Inflammatory macrophage treated with lipopolysaccharide for 1 hour (primary cell): Measurements from ENCODE around the gene FAM83G.
A peak's percentile ranks its signal among the peaks of the same experiment; 100 is the strongest.
"Not testable (repeated sequence)": the region's sequence is repeated elsewhere in the genome, so short reads cannot be mapped to it uniquely, and the experiment has no call there.

Experiments
- DNase-seq, 2 donors: peaks; one replicate each; pipeline ENCODE4 v3.0.0-alpha.2; 2020 to 2022

The FAM83G gene

DNA sequence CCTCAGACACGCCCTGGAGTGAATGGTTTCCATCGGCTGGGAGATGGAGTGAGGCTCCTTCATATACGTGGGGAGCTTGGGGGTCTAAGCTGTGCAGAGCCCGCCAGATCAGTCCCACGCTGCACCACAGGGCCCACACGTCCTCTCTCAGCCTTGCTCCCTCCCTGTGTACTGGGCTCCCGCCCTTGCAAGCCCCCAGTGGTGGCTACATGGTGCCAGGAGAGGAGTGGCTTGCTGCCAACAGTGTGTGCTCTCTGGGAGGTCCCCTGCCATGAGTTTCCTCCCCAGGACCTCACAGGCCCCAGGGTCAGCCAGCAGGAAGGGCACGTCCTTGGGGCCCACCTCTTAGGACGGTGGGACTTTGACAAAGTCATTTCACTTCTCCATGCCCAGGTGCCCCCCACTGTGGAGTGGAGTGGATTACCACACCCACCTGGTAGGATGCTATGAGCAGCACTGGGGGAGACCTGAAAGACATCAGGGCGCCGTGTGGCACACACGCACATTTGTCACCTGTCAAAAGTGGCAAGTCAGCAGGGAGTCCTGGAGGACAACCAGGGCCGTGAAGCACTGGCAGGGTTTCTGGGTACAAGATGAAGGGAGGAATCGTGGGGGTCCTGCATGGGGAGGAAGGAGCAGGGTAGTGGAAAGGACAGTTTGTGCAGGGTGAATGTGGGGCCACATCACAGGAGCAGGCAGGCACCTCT is 38.9 kb downstream of the FAM83G start:
- no peak for DNase-seq

- no peak for DNase-seq
Measured at GRCh38 chr17:18964550-18964949, 40.0 kb downstream of the FAM83G start.

GRCh38 chr17:18964018-18964351 is 40.6 kb downstream of the FAM83G start:
- no peak for DNase-seq

DNA sequence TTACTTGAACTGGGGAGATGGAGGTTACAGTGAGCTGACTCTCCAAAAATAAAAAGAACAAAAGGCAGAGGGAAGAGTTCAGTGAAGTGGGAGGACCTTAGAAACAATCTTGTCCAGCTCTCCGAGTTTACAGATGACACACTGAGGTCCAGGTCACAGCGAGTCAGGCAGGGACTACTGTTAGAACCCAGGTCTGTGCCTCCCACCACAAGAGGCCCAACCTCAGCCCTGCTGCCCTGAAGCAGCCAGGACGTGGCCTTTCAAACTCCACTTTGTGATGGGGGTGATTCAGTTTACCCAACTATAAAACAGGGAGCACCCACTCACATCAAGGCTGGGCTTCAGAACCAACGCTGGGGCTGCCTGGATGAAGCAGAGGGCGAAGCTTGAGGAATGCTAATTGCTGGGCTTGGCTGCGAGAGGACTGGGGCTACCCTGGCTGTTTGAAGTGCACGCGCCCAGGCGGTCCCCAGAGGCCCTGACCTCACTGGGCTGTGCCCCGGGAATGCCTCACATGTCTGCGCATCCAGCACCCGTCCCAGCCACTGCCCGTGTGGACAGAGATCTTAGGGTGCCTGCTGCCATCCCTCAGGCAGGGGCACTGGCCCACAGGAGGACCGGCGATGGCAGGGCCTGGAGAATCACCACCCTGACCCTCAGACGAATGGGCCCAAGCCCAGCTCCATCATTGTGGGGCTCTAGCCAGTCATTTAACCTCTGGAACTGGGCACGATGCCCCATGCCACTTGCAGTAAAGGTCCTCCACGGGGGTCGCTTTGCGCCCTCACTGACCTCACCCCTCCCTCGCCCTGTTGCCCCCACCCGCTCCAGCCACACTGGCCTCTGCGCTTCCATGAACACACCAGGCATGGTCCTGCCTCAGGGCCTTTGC is 41.2 kb downstream of the FAM83G start:
- DNase-seq = no peak

GRCh38 chr17:18962494-18962815 is 42.1 kb downstream of the FAM83G start:
- DNase-seq = no peak

- peak; percentile 1 to 44 for DNase-seq
Measured at GRCh38 chr17:18961634-18962493, 42.7 kb downstream of the FAM83G start.

GRCh38 chr17:18960803-18961511 is 43.6 kb downstream of the FAM83G start:
- DNase-seq = peak; percentile 46 to 96

- DNase-seq = no peak
Measured at GRCh38 chr17:18960241-18960665, 44.3 kb downstream of the FAM83G start.

- DNase-seq = no peak
Measured at GRCh38 chr17:18959845-18960240, 44.7 kb downstream of the FAM83G start.

- no peak for DNase-seq
Measured at GRCh38 chr17:18959071-18959844, 45.3 kb downstream of the FAM83G start.

- no peak for DNase-seq
Measured at GRCh38 chr17:18958611-18959010, 46.0 kb downstream of the FAM83G start.

DNA sequence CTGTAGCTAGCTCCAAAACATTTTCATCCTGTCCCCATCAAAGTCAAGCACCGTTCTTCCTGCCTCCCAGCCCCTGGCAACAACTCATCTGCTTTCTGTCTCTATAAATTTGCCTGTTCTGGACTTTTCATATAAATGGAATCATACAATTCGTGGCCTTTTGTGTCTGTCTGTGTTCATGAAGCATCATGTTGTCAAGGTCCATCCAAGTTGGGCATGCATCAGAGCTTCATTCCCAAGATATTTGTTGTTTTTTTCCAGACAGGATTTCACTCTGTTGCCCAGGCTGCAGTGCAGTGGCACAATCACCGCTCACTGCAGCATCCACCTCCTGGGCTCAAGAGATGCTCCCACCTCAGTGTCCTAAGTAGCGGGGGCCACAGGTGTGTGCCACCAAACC is 46.7 kb downstream of the FAM83G start:
- DNase-seq = no peak

GRCh38 chr17:18956581-18956980 is 48.0 kb downstream of the FAM83G start:
- no peak for DNase-seq

DNA sequence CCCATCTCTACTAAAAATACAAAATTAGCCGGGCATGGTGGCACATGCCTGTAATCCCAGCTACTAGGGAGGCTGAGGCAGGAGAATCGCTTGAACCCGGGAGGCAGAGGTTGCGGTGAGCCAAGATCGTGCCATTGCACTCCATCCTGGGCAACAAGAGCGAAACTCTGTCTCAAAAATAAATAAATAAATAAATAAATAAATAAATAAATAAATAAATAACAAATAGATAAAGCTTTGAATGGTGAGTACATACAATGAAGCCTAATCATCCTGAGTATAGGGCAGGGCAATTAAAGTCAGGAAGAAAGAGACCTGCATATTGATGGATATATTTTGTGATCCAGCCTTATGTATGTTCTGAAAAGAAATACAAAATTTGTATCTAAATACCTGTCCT is 48.5 kb downstream of the FAM83G start:
- not testable (repeated sequence) for DNase-seq

- DNase-seq = no peak
Measured at GRCh38 chr17:18955009-18955408, 49.6 kb downstream of the FAM83G start.

- DNase-seq = no peak
Measured at GRCh38 chr17:18954321-18954720, 50.2 kb downstream of the FAM83G start.

DNA sequence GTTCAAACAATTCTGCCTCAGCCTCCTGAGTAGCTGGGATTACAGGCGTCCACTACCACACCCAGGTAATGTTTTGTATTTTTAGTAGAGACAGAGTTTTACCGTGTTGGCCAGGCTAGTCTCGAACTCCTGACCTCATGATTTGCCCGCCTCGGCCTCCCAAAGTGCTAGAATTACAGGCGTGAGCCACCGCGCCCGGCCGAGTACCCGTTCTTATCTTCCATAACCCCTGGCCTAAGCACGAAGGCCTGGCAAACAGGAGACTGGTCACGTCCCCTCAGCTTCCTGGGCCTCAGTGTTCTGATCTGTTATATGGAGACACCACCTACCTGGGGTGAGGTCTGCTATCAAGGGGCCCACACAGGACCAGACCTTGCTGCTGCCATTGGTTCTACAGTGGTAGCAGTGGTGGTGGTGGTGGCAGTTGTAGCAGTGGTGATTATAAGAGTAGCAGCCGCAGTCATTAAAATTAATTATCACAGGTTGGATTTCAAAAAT is 51.3 kb downstream of the FAM83G start:
- DNase-seq = no peak

DNA sequence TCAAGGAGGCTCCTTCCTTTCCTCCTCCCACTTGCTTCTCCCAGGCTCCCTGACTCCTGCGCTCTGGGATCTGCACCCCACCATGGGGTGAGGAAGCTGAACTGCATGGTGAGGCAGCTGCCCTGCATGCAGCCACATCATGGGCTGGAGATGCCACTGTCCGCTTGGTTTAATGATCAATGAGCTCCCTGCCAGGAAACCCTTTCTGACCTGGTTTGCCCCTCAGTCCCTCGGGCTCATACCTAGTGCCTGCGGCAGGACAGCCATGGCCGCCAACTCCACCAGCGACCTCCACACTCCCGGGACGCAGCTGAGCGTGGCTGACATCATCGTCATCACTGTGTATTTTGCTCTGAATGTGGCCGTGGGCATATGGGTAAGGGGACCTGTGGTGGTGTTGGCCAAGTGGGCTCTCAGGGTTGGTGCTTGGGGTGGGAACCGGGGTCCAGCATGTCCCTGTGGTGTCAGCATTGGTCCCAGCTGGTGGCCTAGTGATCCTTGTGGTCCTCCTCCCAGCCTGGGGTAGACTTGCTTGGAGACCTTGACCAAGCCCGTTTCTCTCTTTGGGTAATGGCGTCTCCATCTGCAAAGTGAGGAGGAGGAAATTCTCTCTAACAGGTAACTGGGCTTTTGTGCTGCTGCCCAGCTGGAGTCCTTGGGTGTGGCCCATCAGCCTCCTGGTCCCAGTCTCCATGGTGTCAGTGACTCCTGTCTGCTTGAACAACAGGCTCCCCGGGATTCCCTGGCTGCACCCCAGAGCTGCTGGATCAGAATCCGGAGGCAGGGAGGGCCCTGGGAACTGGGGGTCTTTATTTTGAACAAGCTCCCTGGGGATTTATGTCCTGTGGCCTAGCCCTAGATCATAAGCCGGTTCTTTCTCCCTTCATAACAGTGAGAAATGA is 52.4 kb downstream of the FAM83G start, which contains the start of gene SLC5A10:
TSS of gene SLC5A10 (plus strand) at position 225 of the 902 bp plus-strand sequence. CDS start at position 266, 41 bp downstream.
- DNase-seq = no peak

- DNase-seq = no peak
Measured at GRCh38 chr17:18950944-18951905, 53.3 kb downstream of the FAM83G start.
